RPMI8226 (cell line): ENCODE measurements around the gene WWTR1.

ENCODE experiments used
- DNase-seq: peaks from one replicate; pipeline ENCODE4 v3.0.0-alpha.2; 2015

The WWTR1 gene

GRCh38 chr3:149654188-149654601, 3.6 kb downstream of the WWTR1 start:
- DNase-seq: no peak

DNA sequence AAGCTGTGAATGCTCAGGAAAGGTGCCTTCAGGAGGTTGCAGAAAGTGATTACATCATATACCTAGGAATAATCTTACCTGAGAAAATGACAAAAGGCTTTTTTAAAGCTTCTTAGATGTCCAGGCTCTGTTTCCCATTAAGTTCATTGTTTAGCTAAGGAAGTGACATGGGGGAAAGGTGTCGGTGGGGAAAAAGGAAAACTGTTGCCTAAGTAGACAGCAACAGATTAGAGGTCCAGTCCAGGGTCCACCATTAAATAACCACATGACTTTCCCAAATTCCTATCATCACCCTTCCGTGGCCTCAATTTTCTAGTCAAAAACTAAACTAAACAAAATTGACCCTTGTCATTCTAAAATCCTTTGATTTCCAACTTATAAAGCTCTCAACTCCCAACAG, 4.3 kb downstream of the WWTR1 start:
- DNase-seq: no peak

- DNase-seq: no peak
Measured at GRCh38 chr3:149653136-149653535, 4.7 kb downstream of the WWTR1 start.

- no peak for DNase-seq
Measured at GRCh38 chr3:149650828-149651227, 7.0 kb downstream of the WWTR1 start.

GRCh38 chr3:149648525-149648924, 9.3 kb downstream of the WWTR1 start:
- no peak for DNase-seq

- no peak for DNase-seq
Measured at GRCh38 chr3:149647812-149648211, 10.0 kb downstream of the WWTR1 start.

DNA sequence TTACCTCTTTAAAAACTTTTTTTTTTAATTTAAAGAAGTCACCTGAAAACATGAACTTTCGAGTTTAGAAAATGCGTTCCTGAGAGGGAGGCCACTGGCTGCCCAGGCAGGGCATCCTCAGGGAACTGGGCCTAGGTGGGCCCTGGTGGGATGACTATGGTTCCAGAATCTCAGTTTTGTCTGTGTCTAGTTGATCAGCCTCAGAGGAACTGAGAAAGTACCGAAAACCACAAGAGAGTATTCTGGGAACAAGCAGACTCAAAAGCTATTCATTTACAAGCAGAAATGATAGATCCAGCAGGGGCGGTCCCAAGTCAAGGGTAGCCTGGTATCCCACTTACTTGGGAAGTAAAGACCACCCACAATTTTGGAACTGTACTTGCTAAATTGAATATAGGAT, 10.5 kb downstream of the WWTR1 start:
- DNase-seq: no peak

DNA sequence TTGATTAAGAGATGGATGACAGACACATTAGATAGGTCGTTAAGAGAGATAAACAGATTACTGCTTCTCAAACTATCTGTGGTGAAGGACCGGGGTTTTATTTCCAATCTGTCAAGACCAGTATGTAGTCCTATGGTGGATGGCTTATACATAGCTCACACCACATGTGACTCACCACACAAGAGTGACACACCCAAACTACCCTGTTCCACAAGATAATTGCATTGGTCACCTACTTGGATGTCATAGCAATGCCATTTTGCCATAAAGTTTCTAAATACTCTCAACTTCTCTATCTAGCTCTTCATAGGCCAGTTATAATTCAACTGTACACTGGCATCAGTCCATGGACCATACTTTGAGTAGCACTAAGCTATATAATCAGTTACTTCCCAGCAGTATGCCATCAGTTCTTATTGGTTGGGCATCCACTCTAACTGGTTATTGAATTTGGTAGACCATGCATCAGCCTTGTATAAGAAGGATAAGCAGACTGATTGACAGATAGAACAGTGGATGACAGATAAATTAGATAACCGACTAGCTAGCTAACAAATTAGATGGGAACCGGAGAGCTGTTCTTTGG, 11.6 kb downstream of the WWTR1 start:
- no peak for DNase-seq

DNA sequence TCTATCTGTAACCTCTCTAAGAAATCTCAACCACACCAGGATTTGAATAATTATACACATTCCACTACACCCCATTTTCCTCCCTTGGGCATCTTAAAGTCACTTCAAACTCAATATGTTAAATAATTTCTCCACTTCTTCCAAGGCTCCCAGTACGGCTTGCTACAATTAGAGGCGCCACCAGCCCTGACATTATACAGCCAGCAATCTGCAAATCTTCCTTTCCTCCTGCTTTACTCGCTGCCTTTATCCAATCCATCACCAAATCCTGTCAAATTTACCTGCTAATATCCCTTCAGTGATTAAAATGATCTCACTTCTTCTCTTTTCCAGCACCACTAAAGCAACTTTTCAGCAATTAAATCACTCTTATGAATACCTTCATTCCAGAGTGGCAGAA, 13.9 kb downstream of the WWTR1 start:
- DNase-seq: no peak

GRCh38 chr3:149643482-149643798, 14.4 kb downstream of the WWTR1 start:
- no peak for DNase-seq

DNA sequence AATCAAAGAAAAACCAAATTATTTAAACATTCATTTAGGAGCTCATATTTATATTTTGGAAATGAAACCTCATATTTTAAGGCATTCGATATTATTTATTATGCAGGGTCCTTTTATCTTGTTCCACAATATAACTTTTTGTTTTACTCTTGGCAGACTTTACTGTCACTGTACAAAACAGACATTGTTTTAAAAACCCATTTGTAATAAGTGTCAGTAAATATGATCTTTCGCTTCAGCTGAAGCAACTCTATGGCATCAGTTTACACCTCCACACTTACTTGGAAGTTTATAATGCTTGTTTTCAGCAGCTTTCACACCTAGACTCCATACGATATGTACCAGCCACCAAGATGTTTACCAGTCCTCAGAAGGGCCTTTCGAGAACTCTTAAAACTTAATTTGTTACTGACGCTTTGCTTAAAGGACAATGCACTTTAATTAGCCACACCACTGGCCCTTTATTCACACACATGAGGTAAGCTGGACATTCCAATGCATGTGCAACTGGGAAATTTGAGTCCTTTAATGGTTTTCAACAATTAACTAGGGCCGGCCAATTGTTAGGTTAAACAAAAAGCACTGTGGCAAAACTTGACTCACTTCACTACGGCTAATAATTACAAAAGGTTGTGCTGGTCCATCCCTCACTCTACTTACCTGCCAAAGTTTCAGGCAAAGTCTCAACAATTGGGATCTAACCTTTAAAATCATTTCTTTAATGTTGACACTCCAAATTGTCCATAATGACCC, 16.7 kb downstream of the WWTR1 start:
- DNase-seq: no peak

GRCh38 chr3:149639093-149639486, 18.7 kb downstream of the WWTR1 start:
- DNase-seq: no peak

- no peak for DNase-seq
Measured at GRCh38 chr3:149638228-149639092, 19.4 kb downstream of the WWTR1 start.

DNA sequence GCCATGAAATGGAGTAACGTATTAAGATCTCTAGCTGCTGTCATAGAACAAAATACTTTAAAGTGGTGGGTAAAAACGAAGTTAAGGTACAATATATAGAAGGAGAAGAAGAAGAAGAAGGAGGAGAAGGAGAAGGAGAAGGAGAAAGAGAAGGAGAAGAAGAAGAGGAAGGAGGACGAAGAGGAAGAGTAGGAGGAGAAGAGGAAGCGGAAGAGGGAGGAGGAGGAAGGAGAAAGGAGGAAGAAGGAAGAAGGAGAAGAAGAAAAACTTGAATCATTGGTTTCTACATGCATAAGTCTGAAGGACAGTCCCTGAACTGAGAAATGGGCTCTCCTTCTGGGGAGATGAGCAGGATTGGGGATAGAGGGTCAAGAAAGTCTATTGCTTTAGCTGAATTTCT, 22.4 kb downstream of the WWTR1 start:
- no peak for DNase-seq

- DNase-seq: no peak
Measured at GRCh38 chr3:149634573-149634972, 23.3 kb downstream of the WWTR1 start.

GRCh38 chr3:149634072-149634471, 23.8 kb downstream of the WWTR1 start:
- DNase-seq: no peak

GRCh38 chr3:149632225-149632624, 25.6 kb downstream of the WWTR1 start:
- no peak for DNase-seq

DNA sequence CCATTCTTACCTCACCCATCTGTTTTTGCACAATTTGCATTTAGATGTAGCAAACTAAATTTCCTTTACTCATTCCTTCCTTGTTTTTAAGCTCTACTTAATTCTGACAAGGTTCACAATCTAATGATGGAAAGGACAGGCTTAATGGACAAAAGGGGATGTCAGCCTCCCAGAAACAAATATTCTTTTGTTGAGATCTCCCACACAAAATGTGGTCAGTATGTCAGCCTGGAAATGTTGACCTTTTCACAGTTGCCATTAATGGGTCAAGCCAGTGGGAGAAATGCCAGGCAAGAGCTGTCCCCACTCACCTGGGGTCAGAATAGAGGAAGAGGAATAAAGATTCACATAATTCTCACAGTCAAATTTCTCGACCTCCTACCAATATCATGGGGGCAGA, 27.0 kb downstream of the WWTR1 start:
- DNase-seq: no peak

- no peak for DNase-seq
Measured at GRCh38 chr3:149628957-149629670, 28.7 kb downstream of the WWTR1 start.

GRCh38 chr3:149626671-149627070, 31.2 kb downstream of the WWTR1 start:
- no peak for DNase-seq

GRCh38 chr3:149625795-149626194, 32.0 kb downstream of the WWTR1 start:
- no peak for DNase-seq

GRCh38 chr3:149623824-149624223, 34.0 kb downstream of the WWTR1 start:
- DNase-seq: no peak

DNA sequence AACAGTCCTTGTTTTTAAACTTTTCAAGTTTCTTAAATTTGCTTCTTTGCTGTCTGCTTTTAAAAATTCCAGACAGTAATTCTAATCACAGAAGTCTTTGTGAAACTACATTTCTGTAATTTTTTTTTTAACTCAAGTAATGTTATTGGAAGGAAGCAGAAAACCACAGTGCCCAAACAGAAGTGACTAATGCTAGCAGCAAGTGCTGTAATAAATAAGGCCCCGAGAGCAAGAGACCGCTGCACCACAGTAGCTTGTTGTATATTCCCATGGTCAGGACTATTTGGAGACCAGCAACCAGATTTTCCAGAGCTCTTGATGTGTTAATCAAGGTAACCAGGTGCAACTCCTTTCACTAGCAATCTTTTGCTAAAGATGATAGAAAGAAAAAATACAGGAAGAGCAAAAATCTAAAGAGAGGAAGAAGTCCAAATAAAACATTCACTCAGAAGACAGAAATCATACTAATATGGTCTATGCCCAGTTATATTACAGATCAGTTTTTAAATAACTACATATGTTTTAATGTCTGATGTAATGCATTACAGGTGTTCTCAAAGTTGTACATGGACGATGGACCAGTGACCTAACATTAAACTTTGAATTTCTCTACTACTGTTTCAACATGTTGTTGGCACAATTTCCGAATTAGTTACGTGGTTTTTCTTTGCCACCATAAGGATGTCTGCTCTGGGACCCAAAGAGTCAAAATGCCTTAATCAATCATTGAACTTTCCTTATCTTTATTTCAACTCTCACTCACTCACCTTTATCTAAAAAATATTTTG, 36.4 kb downstream of the WWTR1 start:
- DNase-seq: no peak
